ENCODE data around the gene SULF2. TPM values are rescaled to one million over a fixed set of nuclear protein-coding genes. Genes with fewer than 3 reads are reported as not detected.

Gene SULF2
- total RNA-seq, 1 donor from 2014 or later = 0.20 TPM

- ATAC-seq (ENCODE audit: low read depth) = no peak
- intact Hi-C loops (cut with micrococcal nuclease) = no loop called here
- ChIA-PET CTCF (no interaction called here), POLR2A (no interaction called here)
- Mint-ChIP-seq H3K27me3 (peaks cover 22% of the 10 kb centered on the region), H3K4me3 (no peak overlapping the region), H3K27ac (no peak overlapping the region), H3K4me1 (peaks cover 9% of the 10 kb centered on the region), H3K9me3 (no peaks in the 10 kb centered on the region), H3K36me3 (ENCODE audit: low read depth) (no peaks in the 10 kb centered on the region)
- TF ChIP-seq CTCF (IDR thresholded peaks at IDR 0.05) = no peak
- no peak for DNase-seq
Measured at GRCh38 chr20:47789764-47790579, 4.7 kb upstream of the SULF2 start.

GRCh38 chr20:47789081-47789763 is 3.9 kb upstream of the SULF2 start:
- ChIA-PET CTCF (interaction anchor here (1.0 kb wide), 1 partner anchor 831 kb away, joined by 7 read pairs; no protein-coding TSS in a partner anchor), POLR2A (no interaction called here)
- Mint-ChIP-seq H3K36me3 (ENCODE audit: low read depth) (no peaks in the 10 kb centered on the region), H3K4me3 (no peak overlapping the region), H3K27me3 (peaks cover 27% of the 10 kb centered on the region), H3K27ac (no peak overlapping the region), H3K4me1 (peaks cover 15% of the 10 kb centered on the region), H3K9me3 (no peaks in the 10 kb centered on the region)
- DNase-seq = no peak
- intact Hi-C loops (cut with micrococcal nuclease) = no loop called here
- no peak for TF ChIP-seq CTCF (IDR thresholded peaks at IDR 0.05)
- no peak for ATAC-seq (ENCODE audit: low read depth)

GRCh38 chr20:47788741-47789080 is 3.4 kb upstream of the SULF2 start:
- Mint-ChIP-seq H3K27ac (no peak overlapping the region), H3K36me3 (ENCODE audit: low read depth) (no peaks in the 10 kb centered on the region), H3K27me3 (peaks cover 32% of the 10 kb centered on the region), H3K4me3 (no peak overlapping the region), H3K9me3 (no peaks in the 10 kb centered on the region), H3K4me1 (peaks cover 18% of the 10 kb centered on the region)
- intact Hi-C loops (cut with micrococcal nuclease) = no loop called here
- CTCF ChIA-PET = interaction anchor here (1.0 kb wide), 1 partner anchor 832 kb away, joined by 7 read pairs; no protein-coding TSS in a partner anchor
- ATAC-seq (ENCODE audit: low read depth) (no peak), DNase-seq (no peak)
- POLR2A ChIA-PET = no interaction called here
- TF ChIP-seq CTCF (IDR thresholded peaks at IDR 0.05) = no peak

- Mint-ChIP-seq H3K4me1 (peaks cover 18% of the 10 kb centered on the region), H3K4me3 (peak overlapping the region; percentile 86), H3K27ac (no peak overlapping the region), H3K36me3 (ENCODE audit: low read depth) (no peaks in the 10 kb centered on the region), H3K27me3 (peaks cover 41% of the 10 kb centered on the region), H3K9me3 (no peaks in the 10 kb centered on the region)
- ATAC-seq (ENCODE audit: low read depth) (no peak), DNase-seq (no peak)
- POLR2A ChIA-PET = no interaction called here
- TF ChIP-seq CTCF (IDR thresholded peaks at IDR 0.05) = no peak
- intact Hi-C loops (cut with micrococcal nuclease) = loop anchor here (1.0 kb wide), 3 partner anchors 61 to 835 kb away; no protein-coding TSS in a partner anchor
- CTCF ChIA-PET = interaction anchor here (0.8 to 2.4 kb wide), 8 partner anchors 8 to 837 kb away, joined by 3 to 42 read pairs (median 4); no protein-coding TSS in a partner anchor
Measured at GRCh38 chr20:47786765-47787107, 1.5 kb upstream of the SULF2 start.
